NCI-H82 (cell line): ENCODE results near the gene MKLN1.
"Not testable (repeated sequence)": the region's sequence is repeated elsewhere in the genome, so short reads cannot be mapped to it uniquely, and the experiment has no call there.

Source experiments
- DNase-seq: peaks from one replicate; lab custom pipeline; 2025; lab: John Stamatoyannopoulos, UW

Gene MKLN1

DNA sequence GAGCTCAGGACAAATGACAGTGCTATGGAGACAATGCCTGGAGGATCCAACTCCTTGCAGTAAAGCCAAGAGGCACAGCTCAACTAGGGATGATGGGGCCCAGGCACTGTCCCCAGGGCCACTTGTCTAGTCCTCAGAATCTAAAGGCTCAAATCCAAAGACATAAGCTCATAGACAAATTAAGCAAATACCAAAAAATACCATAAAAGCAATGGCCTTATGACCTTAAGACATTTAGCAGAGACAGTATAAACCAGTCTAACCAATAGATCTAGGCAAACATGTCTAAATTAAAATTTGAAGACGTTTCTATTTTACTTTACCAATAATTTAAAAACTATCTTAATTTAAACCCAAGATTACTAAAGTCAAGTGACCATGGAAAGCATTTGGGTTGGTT lies 14.8 kb upstream of the MKLN1 start:
- DNase-seq: no peak

- no peak for DNase-seq
Observed at GRCh38 chr7:131320603-131321002, 7.1 kb upstream of the MKLN1 start.

DNA sequence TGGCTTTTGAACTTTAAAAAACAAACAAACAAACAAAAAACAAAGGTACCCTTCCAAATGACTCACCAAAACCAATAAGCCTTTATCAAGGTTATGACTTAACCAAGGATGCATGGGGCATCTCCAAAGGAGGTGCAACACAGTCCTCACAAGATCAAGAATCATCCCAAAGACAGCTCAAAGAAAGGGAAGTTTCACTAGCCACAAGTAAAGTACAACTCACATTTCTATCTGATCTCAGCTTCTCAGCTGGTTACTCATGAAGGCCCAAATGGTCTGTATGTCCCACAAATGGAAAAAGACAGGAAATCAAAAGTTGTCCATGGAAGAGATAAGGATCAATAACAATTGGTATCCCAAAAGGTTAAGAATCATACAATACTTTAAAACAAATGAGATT lies 6.0 kb upstream of the MKLN1 start:
- DNase-seq: no peak

DNA sequence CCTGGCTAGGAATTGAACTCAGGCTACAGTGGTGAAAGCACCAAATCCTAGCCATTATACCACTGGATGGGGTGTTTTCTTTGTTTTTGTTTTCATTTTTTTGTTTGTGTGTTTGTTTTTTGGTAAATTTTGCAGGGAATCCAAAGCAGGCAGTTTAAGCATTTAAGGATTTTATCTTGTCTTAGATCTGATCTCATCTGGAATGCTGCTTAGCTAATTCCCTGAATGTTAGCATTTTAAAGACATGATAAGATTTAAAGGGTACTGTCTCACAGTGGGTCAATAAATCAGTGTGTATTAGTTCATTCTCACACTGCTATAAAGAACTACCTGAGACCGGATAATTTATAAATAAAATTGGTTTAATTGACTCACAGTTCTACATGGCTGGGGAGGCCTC lies 5.6 kb upstream of the MKLN1 start:
- no peak for DNase-seq

GRCh38 chr7:131322861-131323260 lies 4.8 kb upstream of the MKLN1 start:
- DNase-seq: no peak

DNA sequence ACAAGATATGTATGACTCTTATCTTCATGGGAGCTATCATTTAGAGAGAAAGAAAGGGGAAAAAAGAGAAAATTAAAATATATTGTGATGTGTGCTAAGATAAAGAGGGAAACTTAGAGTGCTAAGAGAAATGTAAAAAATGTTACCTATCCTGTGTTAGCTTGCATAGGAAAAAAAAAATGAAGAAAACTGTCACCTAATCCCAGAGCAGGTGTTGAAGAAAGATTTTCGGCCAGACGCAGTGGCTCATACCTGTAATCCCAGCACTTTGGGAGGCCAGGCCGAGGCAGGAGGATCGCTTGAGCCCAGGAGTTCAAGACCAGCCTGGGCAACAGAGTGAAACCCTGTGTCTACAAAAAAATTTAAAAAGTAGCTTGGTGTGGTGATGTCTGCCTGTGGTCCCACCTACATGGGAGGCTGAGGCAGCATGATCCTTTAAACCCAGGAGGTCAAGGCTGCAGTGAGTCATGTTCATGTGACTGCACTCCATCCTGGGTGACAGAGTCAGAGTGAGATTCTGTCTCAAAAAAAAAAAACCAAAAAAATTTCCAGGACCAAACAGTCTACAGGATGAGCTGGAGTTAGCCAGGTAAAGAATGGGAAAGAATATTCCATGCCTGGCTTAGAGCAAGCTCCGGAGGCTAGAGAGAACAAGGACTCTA lies 2.4 kb upstream of the MKLN1 start:
- DNase-seq: no peak

- DNase-seq: no peak
Observed at GRCh38 chr7:131326576-131326975, 1.1 kb upstream of the MKLN1 start.

GRCh38 chr7:131327049-131327625 lies 539 bp upstream of the MKLN1 start:
- peak; percentile 77 for DNase-seq

GRCh38 chr7:131328377-131329175 lies 900 bp downstream of the MKLN1 start:
- DNase-seq: peak; percentile 62

GRCh38 chr7:131329176-131329570 lies 1.5 kb downstream of the MKLN1 start:
- no peak for DNase-seq

GRCh38 chr7:131330299-131330698 lies 2.6 kb downstream of the MKLN1 start:
- peak; percentile 7 for DNase-seq

DNA sequence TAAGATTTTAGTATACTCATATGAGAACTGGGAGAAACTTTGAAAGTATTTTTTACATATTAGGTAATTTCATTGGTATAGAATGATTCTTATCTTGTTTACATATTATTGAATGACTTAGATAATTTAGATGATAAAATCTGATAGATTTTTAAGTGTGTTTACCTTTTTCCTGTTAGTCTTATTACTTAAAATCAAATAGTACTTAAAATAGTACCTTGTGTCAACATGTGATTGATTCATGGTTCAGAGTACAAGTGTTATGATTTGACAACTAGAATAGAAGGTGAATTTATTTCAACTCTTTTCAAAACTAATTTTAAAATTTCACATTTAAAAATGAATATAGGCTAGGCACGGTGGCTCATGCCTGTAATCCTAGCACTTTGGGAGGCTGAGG lies 4.1 kb downstream of the MKLN1 start:
- no peak for DNase-seq

DNA sequence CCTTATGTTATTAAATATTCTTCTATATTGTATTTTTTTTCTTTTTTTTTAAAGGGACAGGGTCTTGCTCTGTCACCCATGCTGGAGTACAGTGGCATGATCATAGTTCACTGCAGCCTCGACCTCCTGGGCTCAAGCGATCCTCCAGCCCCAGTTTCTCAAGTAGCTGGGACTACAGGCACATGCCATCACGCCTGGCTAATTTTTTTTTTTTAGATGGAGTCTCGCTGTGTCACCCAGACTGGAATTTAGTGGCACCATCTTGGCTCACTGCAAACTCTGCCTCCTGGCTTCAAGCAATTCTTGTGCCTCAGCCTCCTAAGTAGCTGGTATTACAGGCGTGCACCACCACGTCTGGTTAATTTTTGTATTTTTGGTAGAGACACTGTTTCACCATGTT lies 5.1 kb downstream of the MKLN1 start:
- DNase-seq: not testable (repeated sequence)

GRCh38 chr7:131335639-131336381 lies 8.1 kb downstream of the MKLN1 start:
- no peak for DNase-seq

DNA sequence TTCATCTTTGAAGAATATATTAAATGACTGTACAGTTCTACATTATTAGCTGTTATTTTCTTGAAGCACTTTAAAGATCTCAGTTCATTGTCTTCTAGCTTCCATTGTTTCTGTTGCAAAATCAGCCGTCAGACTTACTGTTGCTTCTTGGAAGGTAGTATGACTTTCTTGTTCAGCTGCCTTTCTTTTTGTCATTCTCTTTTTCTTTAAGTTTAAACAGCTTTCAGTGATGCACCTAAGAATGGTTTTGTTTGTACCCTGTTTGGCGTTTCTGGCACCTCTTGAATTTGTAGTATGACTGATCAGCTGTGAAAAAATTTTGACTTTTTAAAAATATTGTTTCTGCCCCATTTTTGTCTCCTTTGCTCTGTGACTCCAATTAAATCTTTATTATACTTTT lies 9.3 kb downstream of the MKLN1 start:
- DNase-seq: peak; percentile 22

DNA sequence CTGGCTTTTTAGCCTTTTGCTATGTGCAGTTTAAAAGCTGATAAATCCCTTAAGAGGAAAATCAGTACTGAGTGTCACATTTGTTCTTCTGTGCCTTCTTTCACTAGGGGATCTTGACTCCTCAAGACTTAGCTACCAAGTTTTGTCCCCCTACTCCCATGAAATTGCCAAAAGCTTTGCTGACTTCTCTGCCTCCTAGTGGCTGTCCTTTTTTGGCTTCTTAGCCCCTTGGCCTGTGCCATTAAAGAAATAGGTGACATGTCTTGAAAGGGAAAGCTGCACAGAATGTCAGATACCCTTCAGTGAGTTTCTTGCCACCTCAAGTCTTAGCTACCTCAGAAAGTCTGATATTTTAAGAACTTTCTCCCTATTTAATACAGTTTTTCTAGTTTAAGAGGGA lies 10.5 kb downstream of the MKLN1 start:
- DNase-seq: no peak

- no peak for DNase-seq
Observed at GRCh38 chr7:131338691-131339390, 11.2 kb downstream of the MKLN1 start.

DNA sequence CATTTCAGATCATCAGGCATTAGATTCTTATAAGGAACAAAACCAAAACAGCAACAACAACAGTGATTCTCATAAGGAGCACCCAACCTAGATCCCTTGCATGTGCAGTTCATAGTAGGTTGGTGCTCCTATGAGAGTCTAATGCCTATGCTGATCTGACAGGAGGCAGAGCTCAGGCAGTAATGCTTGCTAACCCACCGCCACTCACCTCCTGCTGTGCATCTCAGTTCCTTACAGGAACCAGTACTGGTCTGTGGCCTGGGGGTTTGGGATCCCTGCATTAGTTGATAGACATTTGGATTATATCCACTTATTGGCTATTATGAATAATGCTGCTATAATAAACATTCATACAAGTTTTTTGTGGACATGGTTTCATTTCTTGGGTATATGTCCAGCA lies 14.0 kb downstream of the MKLN1 start:
- peak; percentile 20 for DNase-seq

GRCh38 chr7:131342864-131343442 lies 15.3 kb downstream of the MKLN1 start:
- no peak for DNase-seq

DNA sequence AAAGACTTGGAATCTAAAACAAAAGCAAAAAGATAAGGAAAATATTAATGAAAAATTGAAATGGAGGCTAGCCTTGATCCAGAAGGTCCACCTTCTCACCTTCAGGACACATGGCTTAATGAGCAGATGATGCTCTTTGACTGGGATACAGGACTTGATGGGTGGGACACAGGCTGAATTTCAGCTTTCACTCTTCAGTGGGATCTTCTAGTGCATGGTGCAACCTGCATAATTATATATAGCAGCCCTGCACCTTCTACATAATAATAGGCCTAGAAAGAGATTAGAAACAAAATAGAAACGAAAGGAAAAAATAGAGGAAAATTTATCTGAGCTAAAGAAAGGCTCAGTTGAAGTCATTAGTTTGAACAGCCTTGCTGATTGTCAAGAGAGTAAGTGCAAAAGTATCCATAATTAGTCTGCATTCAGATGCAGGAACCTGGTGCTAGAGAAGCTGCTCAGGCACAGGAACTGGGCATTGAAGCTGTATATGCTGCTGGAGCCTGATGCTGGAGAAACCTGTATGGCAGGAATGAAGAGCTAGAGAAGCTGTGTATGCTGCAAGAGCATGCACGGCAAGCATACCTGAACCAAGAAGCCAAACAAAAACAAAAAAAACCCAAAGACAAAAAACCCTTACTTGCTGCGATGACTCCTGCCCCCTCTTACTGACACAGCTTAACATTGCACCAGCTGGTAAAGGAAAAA lies 19.4 kb downstream of the MKLN1 start:
- peak; percentile 11 for DNase-seq

DNA sequence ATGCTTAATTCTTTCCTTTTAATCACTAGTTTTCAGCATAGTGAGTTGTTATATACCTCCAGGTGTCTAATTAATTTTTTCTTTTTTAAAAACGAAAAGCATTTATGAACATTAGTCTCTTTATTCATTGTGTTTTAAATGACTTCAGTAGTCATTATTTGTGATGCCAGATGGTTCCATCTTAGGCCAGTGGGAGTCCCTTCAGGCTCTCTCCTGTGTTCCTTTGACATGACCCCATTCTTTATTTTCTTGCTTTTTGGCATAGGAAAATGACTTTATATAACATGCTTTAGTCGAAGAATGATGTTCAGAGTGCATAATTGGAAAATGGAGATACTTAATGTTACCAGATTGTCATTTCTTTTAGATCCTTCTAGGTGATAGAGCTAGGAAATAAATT lies 24.4 kb downstream of the MKLN1 start:
- DNase-seq: no peak
